GM21423 (cell line): ENCODE data around the gene ZNF660.

Experiments
- ATAC-seq: cut with Tn5 transposase; IDR thresholded peaks from one replicate; pipeline ENCODE4 v1.9.1; 2021; ENCODE audit warnings: mild to moderate bottlenecking, moderate library complexity; ENCODE audit not compliant: unreplicated experiment

The ZNF660 gene

GRCh38 chr3:44628716-44629115 is 44.0 kb downstream of the ZNF660 start:
- no peak for ATAC-seq

GRCh38 chr3:44632193-44632592 is 47.4 kb downstream of the ZNF660 start:
- ATAC-seq = no peak

- no peak for ATAC-seq
These were observed 57.6 kb downstream of the ZNF660 start for GRCh38 chr3:44642337-44642736.

- no peak for ATAC-seq
These were observed 58.3 kb downstream of the ZNF660 start for GRCh38 chr3:44643024-44643423.

DNA sequence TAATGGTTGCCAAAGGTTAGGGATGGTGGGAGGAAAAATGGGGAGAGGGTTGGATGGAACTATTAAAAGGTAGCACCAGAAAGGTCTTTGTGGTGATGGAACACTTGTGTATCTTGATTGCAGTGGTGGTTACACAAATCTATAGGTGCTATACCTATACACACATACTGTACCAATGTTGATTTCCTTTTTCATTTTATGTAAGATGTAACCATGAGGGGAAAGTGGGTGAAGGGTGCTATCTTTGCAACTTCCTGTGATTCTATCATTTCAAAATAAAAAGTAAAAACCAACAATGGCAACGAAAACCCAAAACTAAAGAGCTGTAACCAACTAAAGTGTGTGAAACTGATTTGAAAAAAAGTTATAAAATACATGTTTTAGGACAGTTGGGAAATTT is 63.0 kb downstream of the ZNF660 start:
- ATAC-seq = no peak

GRCh38 chr3:44648564-44649229 is 63.9 kb downstream of the ZNF660 start, which contains the start of gene ZNF35:
ZNF35 (plus strand) TSS chr3:44648732; CDS start chr3:44651068, 2,336 bp downstream.
- ATAC-seq = peak; percentile 97
